GM12873 (cell line): ENCODE results near the gene ACADSB.

Source experiments
- CTCF ChIP-seq: IDR thresholded peaks from 2 replicates; pipeline ENCODE4 v1.5.1; 2012; ENCODE audit warnings: low read depth, mild to moderate bottlenecking, moderate library complexity, low read length, control low read depth; ENCODE audit not compliant: insufficient read depth; ENCODE audit errors: missing control alignments

ACADSB gene

DNA sequence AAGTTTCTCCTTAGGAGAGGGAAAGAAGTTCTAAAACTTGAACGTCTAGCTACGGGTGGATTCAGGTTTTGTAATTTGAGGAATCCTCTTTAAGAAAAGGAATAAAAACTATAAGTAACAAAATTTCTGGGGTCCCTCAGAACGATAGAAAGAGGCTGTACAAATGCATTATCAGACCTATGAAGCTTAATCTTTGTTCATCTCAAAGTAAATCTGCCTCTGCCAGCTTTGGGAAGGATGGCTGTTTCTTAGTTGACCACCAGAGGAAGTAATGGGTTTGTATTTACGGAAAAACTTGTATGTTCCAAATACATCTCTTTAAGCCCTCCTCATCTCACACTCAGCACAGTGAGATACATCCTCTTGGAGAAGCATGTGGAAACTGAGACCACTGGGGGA lies 27.7 kb upstream of the ACADSB start:
- peak; percentile 58 for TF ChIP-seq CTCF

- TF ChIP-seq CTCF, result no peak
These were observed 24.9 kb upstream of the ACADSB start for GRCh38 chr10:122983898-122984297.

GRCh38 chr10:122984708-122985107 lies 24.1 kb upstream of the ACADSB start:
- TF ChIP-seq CTCF, result no peak

GRCh38 chr10:122986335-122986734 lies 22.5 kb upstream of the ACADSB start:
- no peak for TF ChIP-seq CTCF

GRCh38 chr10:122988501-122988900 lies 20.3 kb upstream of the ACADSB start:
- no peak for TF ChIP-seq CTCF

DNA sequence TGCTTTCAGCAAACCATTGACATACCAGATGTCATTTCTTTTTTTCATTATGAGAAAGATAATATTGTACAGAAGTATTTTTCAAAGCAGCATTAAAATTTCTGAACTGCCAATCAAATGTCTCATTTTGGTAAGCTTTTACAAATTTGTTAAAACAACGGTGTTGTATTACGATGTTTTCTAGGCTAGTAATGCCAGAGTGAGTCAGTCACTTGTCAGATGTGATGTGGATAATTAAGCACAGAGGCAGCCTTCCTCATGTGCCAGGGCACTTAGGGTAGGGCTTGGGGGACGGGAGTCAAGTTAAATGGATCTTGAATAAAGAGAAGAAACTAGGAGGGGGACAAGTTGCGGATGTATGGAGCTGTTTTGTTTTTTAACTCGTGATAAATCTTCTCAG lies 18.5 kb upstream of the ACADSB start:
- TF ChIP-seq CTCF, result no peak

GRCh38 chr10:122992031-122992585 lies 16.7 kb upstream of the ACADSB start:
- no peak for TF ChIP-seq CTCF
